Osteocyte (in vitro differentiated cells): ENCODE measurements around the gene ERN1. TPM values are rescaled to one million over a fixed set of nuclear protein-coding genes. Genes with fewer than 3 reads are reported as not detected.
"Not testable (repeated sequence)": the region's sequence is repeated elsewhere in the genome, so short reads cannot be mapped to it uniquely, and the experiment has no call there.

Source experiments
- DNase-seq: peaks from one replicate; pipeline ENCODE4 v3.0.0; 2021; ENCODE audit warnings: mixed read lengths; ENCODE audit not compliant: unreplicated experiment; ENCODE audit errors: extremely low spot score
- H3K27ac Mint-ChIP-seq: one replicate; pipeline ENCODE4 v1.8.0; 2021; ENCODE audit warnings: mild to moderate bottlenecking, mixed read lengths; ENCODE audit not compliant: unreplicated experiment
- H3K27me3 Mint-ChIP-seq: one replicate; pipeline ENCODE4 v1.8.0; 2021; ENCODE audit warnings: mixed read lengths; ENCODE audit not compliant: unreplicated experiment
- H3K36me3 Mint-ChIP-seq: one replicate; pipeline ENCODE4 v1.8.0; 2021; ENCODE audit warnings: mixed read lengths; ENCODE audit not compliant: unreplicated experiment
- H3K4me1 Mint-ChIP-seq: one replicate; pipeline ENCODE4 v1.8.0; 2021; ENCODE audit warnings: mixed read lengths; ENCODE audit not compliant: unreplicated experiment
- H3K4me3 Mint-ChIP-seq: one replicate; pipeline ENCODE4 v1.8.0; 2021; ENCODE audit warnings: mild to moderate bottlenecking, moderate library complexity, mixed read lengths; ENCODE audit not compliant: unreplicated experiment
- H3K9me3 Mint-ChIP-seq: one replicate; pipeline ENCODE4 v1.8.0; 2021; ENCODE audit warnings: mixed read lengths; ENCODE audit not compliant: unreplicated experiment
- CTCF ChIP-seq: fragments of 200-600 bp; sonication (generic); IDR thresholded peaks from 2 replicates; pipeline ENCODE4 v1.5.0; 2021; ENCODE audit warnings: antibody characterized with exemption, mild to moderate bottlenecking, moderate library complexity
- total RNA-seq: library from RNA; stranded (reverse); gene quantifications from 2 replicates; pipeline ENCODE4 v1.2.1, GENCODE V29; 2021

ERN1 gene
- total RNA-seq, 1 donor from 2014 or later, result 21.4 TPM

- TF ChIP-seq CTCF, result no peak
- no peak overlapping the region for H3K4me3 Mint-ChIP-seq
- DNase-seq, result no peak
- no peaks in the 10 kb centered on the region for H3K36me3 Mint-ChIP-seq
- H3K27ac Mint-ChIP-seq, result no peak overlapping the region
- H3K27me3 Mint-ChIP-seq, result peaks cover 18% of the 10 kb centered on the region
- no peaks in the 10 kb centered on the region for H3K9me3 Mint-ChIP-seq
- H3K4me1 Mint-ChIP-seq, result peaks cover 4% of the 10 kb centered on the region
Observed at GRCh38 chr17:64024781-64025731, 104.9 kb downstream of the ERN1 start.

GRCh38 chr17:64024215-64024654, 105.7 kb downstream of the ERN1 start:
- DNase-seq, result no peak
- Mint-ChIP-seq H3K27me3 (peaks cover 18% of the 10 kb centered on the region), H3K4me1 (peaks cover 4% of the 10 kb centered on the region), H3K27ac (no peak overlapping the region), H3K9me3 (no peaks in the 10 kb centered on the region), H3K4me3 (no peak overlapping the region), H3K36me3 (no peaks in the 10 kb centered on the region)
- TF ChIP-seq CTCF, result no peak

- TF ChIP-seq CTCF, result no peak
- Mint-ChIP-seq H3K27me3 (peaks cover 17% of the 10 kb centered on the region), H3K27ac (no peak overlapping the region), H3K4me3 (no peak overlapping the region), H3K9me3 (no peaks in the 10 kb centered on the region), H3K36me3 (no peaks in the 10 kb centered on the region), H3K4me1 (peaks cover 4% of the 10 kb centered on the region)
- DNase-seq, result no peak
Observed at GRCh38 chr17:64022611-64023063, 107.3 kb downstream of the ERN1 start.

- no peak within 1 kb of the TSS for H3K27ac Mint-ChIP-seq
- no peak for DNase-seq
- no peaks in the 10 kb centered on the region for H3K36me3 Mint-ChIP-seq
Observed at GRCh38 chr17:64020056-64020766, 109.7 kb downstream of the ERN1 start, which contains the start of gene ICAM2. ICAM2 (minus strand) TSS chr17:64020633; CDS start chr17:64006691, 13,942 bp downstream.

GRCh38 chr17:64019551-64019961, 110.4 kb downstream of the ERN1 start:
- DNase-seq, H3K4me3 Mint-ChIP-seq, H3K27ac Mint-ChIP-seq, H3K4me1 Mint-ChIP-seq, H3K36me3 Mint-ChIP-seq, H3K9me3 Mint-ChIP-seq: not testable (repeated sequence)
- peaks cover 35% of the 10 kb centered on the region for H3K27me3 Mint-ChIP-seq

More at GRCh38 chr17:64020056-64020766, 109.7 kb downstream of the ERN1 start, which contains the start of gene ICAM2:
- no peak within 1 kb of the TSS for H3K4me3 Mint-ChIP-seq
- peaks cover 33% of the 10 kb centered on the region for H3K27me3 Mint-ChIP-seq
- TF ChIP-seq CTCF, result no peak
- H3K4me1 Mint-ChIP-seq, result no peaks in the 10 kb centered on the region
- no peaks in the 10 kb centered on the region for H3K9me3 Mint-ChIP-seq
